SK-N-MC (cell line): ENCODE measurements around the gene MAST3.

Experiments
- DNase-seq: peaks from one replicate; pipeline ENCODE4 v3.0.0-alpha.2; 2011; ENCODE audit warnings: low read depth, low spot score
- H3K27ac ChIP-seq: fragments of 200-600 bp; sonication (generic); 2 replicates; pipeline ENCODE4 v1.5.1; 2016; ENCODE audit warnings: mixed run types
- H3K36me3 ChIP-seq: fragments of 200-600 bp; sonication (generic); 2 replicates; pipeline ENCODE4 v1.6.1; 2017; ENCODE audit warnings: antibody characterized with exemption, low read length, mixed read lengths; ENCODE audit not compliant: insufficient read depth
- H3K4me3 ChIP-seq: fragments of 200-600 bp; sonication (generic); 2 replicates; pipeline ENCODE4 v1.5.1; 2016
- H3K9ac ChIP-seq: fragments of 200-600 bp; sonication (generic); 2 replicates; pipeline ENCODE4 v1.8.0; 2017; ENCODE audit warnings: mixed run types, mixed read lengths; ENCODE audit not compliant: insufficient read length
- H3K9me3 ChIP-seq: fragments of 200-600 bp; sonication (generic); 2 replicates; pipeline ENCODE4 v1.6.1; 2017; ENCODE audit warnings: low read depth, mild to moderate bottlenecking, antibody characterized with exemption, low read length, moderate library complexity, mixed read lengths
- EZH2 ChIP-seq: fragments of 200-600 bp; sonication (generic); IDR thresholded peaks from one replicate; pipeline ENCODE4 v1.6.1; 2017; ENCODE audit warnings: antibody characterized with exemption
- FOXP2 ChIP-seq: optimal IDR thresholded peaks from 2 replicates; pipeline ENCODE3; 2011; ENCODE audit warnings: mild to moderate bottlenecking, moderate library complexity; ENCODE audit not compliant: insufficient read depth; ENCODE audit errors: extremely low read length, control extremely low read depth
- POLR2AphosphoS5 ChIP-seq: IDR thresholded peaks from 2 replicates; pipeline ENCODE4 v1.6.1; 2012; ENCODE audit warnings: mild to moderate bottlenecking, low read depth, low read length, borderline replicate concordance

The MAST3 gene

DNA sequence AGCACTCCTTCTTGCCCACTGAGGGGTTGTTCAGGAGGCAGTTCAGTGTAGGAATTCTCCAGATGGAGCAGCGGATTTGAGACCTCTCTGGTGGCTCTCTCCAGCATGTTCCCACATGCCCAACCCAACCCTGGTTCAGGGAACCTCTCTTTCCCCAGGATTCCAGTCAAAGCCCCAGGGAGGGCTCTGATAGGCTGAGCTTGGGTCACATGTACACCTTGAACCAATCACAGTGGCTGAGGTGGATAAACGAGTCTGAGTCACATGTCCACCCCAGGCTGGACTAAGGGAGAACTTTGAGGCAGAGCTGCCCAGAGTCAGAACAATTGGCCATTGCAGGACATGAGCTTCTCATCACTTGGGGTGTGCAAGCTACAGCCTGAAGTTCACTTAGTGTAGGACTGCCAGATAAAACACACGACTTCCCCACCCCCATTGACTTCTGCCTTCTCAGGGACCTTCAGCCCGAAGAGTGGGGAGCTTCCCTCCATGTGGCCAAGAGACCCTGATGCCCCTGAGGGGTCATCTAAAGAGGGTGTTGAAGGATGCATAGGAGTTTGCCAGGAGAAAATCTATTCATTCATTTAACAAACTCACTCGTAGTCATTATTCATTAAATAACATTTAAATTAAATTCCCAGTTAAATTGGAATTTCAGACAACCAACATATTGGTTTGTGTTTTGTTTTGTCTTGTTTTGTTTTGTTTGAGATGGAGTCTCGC is 4.0 kb upstream of the MAST3 start:
- Histone ChIP-seq H3K36me3 (no peaks in the 10 kb centered on the region), H3K4me3 (no peak overlapping the region), H3K9ac (no peak overlapping the region), H3K9me3 (no peaks in the 10 kb centered on the region), H3K27ac (no peak overlapping the region)
- no peak for TF ChIP-seq POLR2AphosphoS5
- no peak for TF ChIP-seq EZH2
- no peak for TF ChIP-seq FOXP2
- no peak for DNase-seq

DNA sequence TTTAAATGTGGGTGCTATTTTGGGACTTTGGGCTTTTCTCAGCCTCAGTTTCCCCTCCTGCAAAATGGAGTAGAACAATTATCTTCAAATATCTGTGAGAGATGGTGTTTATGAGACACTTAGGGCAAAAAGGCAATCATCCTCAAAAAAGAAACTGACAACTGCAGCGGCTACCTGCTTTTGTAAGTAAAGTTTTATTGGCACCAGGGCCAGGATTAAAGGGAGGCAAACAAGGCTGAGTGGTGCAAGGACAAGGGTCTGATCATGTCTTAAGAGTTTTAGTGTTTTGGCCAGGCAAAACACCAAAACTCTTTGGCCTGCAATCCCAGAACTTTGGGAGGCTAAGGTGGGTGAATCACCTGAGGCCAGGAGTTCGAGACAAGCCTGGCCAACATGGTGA is 1.3 kb upstream of the MAST3 start:
- TF ChIP-seq EZH2 (no peak), POLR2AphosphoS5 (no peak), FOXP2 (no peak)
- no peak overlapping the region for H3K9ac ChIP-seq
- H3K4me3 ChIP-seq: no peak overlapping the region

DNA sequence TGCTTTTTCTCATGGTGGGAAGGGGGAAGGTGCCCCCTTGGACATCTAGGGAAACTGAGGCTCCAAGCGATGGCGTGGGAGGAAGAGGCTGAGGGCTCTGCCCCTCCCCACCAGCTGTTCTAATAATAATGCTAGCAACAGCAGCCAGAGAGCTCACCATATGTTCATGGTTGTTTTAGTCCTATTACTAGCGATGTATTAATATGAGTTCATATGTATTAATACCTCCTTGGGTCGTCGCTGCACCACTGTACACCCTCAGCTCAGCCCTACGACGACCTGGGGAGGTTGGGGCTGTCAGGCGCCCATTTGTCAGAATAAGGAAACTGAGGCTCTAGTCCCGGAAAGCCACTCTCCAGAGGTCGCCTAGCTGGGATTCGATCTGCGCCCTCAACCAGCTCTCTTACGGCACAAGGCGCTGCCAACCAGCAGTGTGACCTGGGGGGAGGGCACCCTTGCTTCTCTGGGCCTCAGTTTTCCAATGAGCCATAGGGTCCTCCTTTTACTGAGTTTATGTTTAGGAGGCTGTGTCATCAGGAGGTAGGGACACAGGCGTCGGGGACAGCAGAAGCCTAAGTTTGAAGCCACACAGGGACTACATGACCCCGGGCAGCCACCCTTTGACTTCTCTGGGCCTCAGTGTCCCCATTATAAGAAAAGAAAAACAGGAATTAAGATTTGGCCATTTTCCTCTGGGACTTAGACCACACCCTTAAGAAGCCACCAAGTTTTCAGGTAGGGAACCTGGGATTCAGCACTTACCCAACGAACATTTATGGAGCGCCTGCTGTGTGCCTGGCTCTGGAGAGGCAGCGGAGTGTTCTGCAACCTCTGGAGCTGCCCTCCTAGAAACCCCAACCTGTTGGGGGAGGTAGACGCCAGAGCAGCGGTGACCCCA is 664 bp downstream of the MAST3 start:
- TF ChIP-seq FOXP2 (no peak), EZH2 (no peak), POLR2AphosphoS5 (no peak)
- H3K36me3 ChIP-seq: no peaks in the 10 kb centered on the region
- no peak for DNase-seq
- peak overlapping the region; percentile 86 for H3K4me3 ChIP-seq
- H3K9ac ChIP-seq: peak overlapping the region; percentile 77
- no peaks in the 10 kb centered on the region for H3K9me3 ChIP-seq
- no peak overlapping the region for H3K27ac ChIP-seq

More for the DNA sequence above, 1.3 kb upstream of the MAST3 start:
- Histone ChIP-seq H3K9me3 (no peaks in the 10 kb centered on the region), H3K36me3 (no peaks in the 10 kb centered on the region), H3K27ac (no peak overlapping the region)
- DNase-seq: no peak

DNA sequence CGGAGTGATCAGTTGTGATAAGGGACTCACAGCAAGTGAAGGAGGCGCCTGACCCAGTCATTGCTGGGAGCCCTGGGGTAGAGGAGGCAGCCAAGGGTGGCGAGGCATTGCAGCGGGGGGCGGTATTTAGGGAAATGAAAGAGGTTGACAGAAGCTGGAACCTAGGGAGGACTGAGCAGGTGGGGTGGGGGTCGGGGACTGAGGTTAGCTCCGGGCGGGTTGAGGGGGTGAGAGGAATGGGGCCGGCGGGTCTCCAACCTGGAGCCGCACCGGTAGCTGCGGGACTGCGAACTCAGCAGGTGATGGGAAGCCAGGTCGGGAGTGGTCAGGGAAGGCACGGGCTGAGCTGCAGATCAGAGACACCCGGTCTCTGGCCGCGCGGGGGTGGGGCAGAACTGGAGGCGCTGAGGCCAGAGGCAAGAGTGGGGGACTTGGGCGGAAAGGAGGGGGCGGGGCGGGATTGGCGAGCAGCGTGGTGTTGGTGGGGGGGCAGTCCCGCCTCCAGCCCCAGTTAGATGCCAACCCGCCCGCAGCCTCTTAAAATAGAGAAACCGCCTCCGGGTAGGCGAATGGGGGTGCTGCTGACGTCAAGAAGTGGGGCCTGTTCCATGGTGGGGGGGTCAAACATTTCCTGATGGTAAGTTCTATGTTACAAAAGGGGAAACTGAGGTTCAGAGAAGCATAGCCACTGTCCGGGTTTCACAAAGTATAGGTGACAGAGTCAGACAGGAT is 1.5 kb downstream of the MAST3 start:
- Histone ChIP-seq H3K9ac (no peak overlapping the region), H3K9me3 (no peaks in the 10 kb centered on the region), H3K36me3 (no peaks in the 10 kb centered on the region), H3K4me3 (no peak overlapping the region), H3K27ac (no peak overlapping the region)
- TF ChIP-seq FOXP2: no peak
- no peak for TF ChIP-seq POLR2AphosphoS5
- TF ChIP-seq EZH2: no peak
- no peak for DNase-seq

DNA sequence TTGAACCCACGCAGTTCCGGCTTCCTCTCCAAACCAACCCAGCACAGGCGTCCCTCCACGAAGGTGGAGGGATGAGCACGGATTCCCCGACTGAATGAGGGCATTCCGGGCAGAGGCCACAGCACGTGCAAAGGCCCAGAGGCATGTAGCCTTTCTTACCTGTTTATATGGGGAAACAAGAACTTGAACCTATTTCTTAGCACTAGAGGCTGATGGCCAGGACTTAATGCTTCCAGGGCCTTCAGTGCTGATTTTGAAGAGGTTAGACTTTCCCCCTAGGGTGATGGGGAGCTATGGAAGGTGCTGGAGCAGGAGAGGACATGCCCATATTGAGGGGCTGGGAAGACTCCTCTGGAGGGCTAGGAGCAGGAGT is 2.0 kb downstream of the MAST3 start:
- DNase-seq: no peak
- Histone ChIP-seq H3K27ac (no peak overlapping the region), H3K9ac (no peak overlapping the region), H3K4me3 (no peak overlapping the region), H3K36me3 (no peaks in the 10 kb centered on the region), H3K9me3 (no peaks in the 10 kb centered on the region)
- TF ChIP-seq POLR2AphosphoS5 (no peak), EZH2 (no peak), FOXP2 (no peak)

DNA sequence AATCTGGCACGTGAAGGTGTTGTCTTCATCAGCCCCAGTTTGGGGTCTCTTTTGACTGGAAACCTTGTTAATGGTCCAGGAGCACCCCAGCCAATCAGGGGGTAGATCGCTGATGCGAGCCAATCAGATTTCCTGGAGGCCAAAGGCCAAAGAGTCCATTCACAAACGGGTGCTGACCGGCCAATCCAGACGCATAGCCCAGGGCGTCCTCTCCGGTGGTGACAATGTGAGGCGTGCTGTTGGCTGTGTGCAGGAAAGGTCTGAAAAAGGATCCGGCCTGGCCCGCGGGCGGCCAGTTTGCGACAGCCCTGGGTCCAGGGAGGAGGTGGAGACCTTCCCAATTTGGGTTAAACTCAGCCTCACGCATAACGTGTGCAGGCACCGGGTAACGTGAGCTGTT is 3.1 kb downstream of the MAST3 start:
- H3K36me3 ChIP-seq: no peaks in the 10 kb centered on the region
- no peaks in the 10 kb centered on the region for H3K9me3 ChIP-seq
- H3K9ac ChIP-seq: no peak overlapping the region
- DNase-seq: no peak
- TF ChIP-seq FOXP2 (no peak), POLR2AphosphoS5 (no peak), EZH2 (no peak)
- H3K27ac ChIP-seq: no peak overlapping the region
- no peak overlapping the region for H3K4me3 ChIP-seq

DNA sequence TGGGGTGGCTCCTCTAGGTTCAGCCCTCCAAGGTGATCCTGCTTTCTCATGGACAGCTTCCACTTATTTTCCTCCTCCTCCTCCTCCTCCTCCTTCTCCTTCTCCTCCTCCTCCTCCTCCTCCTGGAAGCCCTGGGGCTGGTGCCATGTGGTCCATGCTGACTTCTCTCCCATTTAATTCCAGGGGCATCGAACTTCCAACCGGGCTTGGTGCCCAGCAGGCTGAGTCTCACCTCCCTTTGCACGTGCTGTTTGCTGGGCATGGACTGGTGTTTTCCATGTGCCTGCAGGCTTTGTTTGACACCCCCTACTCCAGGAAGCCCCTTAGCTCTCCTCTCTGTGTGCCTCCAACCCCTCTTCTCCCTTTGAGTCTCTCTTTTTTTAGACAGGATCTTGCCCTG is 3.7 kb downstream of the MAST3 start:
- no peak for TF ChIP-seq POLR2AphosphoS5
- no peak for TF ChIP-seq EZH2
- TF ChIP-seq FOXP2: no peak
- no peak for DNase-seq
- H3K27ac ChIP-seq: no peak overlapping the region
- H3K9ac ChIP-seq: no peak overlapping the region
- H3K9me3 ChIP-seq: no peaks in the 10 kb centered on the region
- no peaks in the 10 kb centered on the region for H3K36me3 ChIP-seq
- H3K4me3 ChIP-seq: no peak overlapping the region

DNA sequence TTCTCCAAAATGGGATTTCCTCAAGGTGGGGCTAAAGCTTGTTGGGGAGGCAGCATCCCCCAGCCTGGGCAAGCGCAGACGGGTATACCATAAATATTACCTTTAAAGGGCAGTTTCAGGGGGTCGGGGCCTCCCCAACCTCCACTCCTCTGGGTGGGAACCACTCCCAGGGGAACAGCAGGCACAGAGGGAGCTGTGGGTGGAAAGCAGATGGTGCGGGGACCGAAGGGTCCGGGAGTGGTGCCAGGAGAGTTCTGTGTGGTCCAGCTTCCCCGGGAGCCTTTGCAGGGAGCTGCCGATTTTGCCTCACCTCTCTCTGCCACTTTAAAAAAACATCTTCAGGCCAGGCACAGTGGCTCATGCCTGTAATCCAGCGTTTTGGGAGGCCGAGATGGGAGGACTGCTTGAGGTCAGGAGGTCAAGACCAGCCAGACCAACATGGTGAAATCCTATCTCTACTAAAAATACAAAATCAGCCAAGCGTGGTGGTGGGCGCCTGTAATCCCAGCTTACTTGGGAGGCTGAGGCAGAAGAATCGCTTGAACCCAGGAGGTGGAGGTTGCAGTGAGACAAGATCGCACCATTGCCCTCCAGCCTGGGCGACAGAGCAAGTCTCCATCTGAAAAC is 5.5 kb downstream of the MAST3 start:
- TF ChIP-seq EZH2 (no peak), POLR2AphosphoS5 (no peak), FOXP2 (no peak)
- Histone ChIP-seq H3K9ac (no peak overlapping the region), H3K27ac (no peak overlapping the region), H3K9me3 (no peaks in the 10 kb centered on the region), H3K4me3 (no peak overlapping the region), H3K36me3 (no peaks in the 10 kb centered on the region)
- no peak for DNase-seq
